NCI-H774 (cell line): ENCODE measurements around the gene HAO2.

Experiments used
- DNase-seq: peaks from one replicate; lab custom pipeline; 2025; lab: John Stamatoyannopoulos, UW

Gene HAO2

DNA sequence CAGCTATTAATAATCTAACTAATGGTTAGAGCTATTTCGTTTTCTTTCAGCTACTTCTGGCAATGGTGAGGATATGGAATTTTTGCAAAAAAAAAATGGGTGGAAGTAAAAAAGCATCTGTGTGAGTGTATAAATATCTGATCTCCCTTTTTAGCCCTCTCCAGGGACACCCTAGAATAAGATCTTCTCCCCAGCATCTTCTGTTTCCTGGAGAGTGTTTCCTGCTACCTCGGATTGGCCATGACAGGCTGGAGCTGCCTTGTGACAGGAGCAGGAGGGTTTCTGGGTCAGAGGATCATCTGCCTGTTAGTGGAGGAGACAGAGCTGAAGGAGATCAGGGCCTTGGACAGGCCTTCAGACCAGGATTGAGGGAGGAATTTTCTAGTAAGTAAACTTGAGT lies 70.2 kb downstream of the HAO2 start:
- no peak for DNase-seq

- no peak for DNase-seq
These were observed 72.2 kb downstream of the HAO2 start for GRCh38 chr1:119440721-119441307.

DNA sequence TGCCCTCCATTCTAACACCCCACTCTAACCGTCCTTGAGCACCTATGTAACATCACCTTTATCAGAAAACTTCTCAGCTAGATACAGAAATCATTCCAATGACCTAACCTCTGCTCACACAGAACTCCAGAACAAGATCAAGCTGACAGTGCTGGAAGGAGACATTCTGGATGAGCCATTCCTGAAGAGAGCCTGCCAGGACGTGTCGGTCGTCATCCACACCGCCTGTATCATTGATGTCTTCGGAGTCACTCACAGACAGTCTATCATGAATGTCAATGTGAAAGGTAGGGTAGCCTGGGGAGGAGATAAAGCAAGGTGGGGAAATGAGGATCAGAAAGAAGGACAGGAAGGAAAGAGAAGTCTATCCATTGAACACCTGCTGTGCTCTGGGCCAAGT lies 74.2 kb downstream of the HAO2 start:
- no peak for DNase-seq
